ENCODE data around the gene C1orf198. TPM values are rescaled to one million over a fixed set of nuclear protein-coding genes. Genes with fewer than 3 reads are reported as not detected.

The C1orf198 gene
- total and polyA plus RNA-seq, 2 of the 8 experiments (the other 6 are each of a cell fraction or from before 2014, with no cell fraction given): 30.6 to 45.0 TPM

DNA sequence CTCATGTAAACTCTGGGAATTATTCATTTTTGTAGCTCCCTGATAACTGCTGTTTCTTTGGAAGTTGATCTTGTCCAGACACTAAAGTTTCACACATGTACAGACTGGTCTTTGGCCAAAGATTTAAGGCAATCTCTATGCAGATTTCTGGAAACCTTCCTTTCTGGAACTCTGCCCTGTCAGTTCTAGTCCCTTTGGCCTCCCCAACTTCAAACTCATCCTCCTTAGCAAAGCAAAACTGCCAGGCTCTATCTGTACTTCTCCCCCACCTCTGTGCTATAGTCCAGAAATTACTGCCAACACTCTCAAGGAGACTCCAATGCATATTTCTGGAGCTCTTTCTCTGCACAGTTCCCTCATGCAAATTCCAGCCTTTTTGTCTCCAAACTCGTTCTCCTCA, 36.5 kb downstream of the C1orf198 start:
- Histone ChIP-seq H3K79me1 (ENCODE audit: low read depth, low read length) (no peaks in the 10 kb centered on the region; the same call in 1 of the 2 replicates), H4K91ac (replicated peaks; ENCODE audit: insufficient read length, low read length) (no peak overlapping the region), H3K36me3 (ENCODE audit: control insufficient read depth in 2 of 4, insufficient read depth in 4 of 4, low read length in 3 of 4) (no peaks in the 10 kb centered on the region), H3K9ac (replicated peaks in 1 of 4; ENCODE audit: extremely low read depth in 1 of 4, low read depth in 3 of 4, low read length in 3 of 4) (no peak overlapping the region), H3K4ac (replicated peaks; ENCODE audit: insufficient read length, low read depth, low read length) (no peak overlapping the region), H3K18ac (ENCODE audit: extremely low read depth, low read length) (no peak overlapping the region), H3K4me1 (replicated peaks in 1 of 4; ENCODE audit: control insufficient read depth in 3 of 4, insufficient read depth in 4 of 4, low read length in 3 of 4) (0 out of 7 replicates have a peak, but pooled peaks cover 0 to 2% (median 0%) of the 10 kb centered on the region in 4 experiments), H3K4me2 (ENCODE audit: insufficient read depth in 1 of 2, low read depth in 2 of 2, low read length in 2 of 2) (no peak overlapping the region), H2AFZ (ENCODE audit: low read length) (no peak overlapping the region), H3K27me3 (replicated peaks in 1 of 4; ENCODE audit: control insufficient read depth in 3 of 4, extremely low read depth in 1 of 4, insufficient read depth in 3 of 4, low read length in 3 of 4) (no peaks in the 10 kb centered on the region), H2BK5ac (ENCODE audit: low read depth, low read length) (no peak overlapping the region), H3K23ac (ENCODE audit: insufficient read length) (no peak overlapping the region), H2BK120ac (replicated peaks; ENCODE audit: low read depth, low read length) (no peak overlapping the region), H2BK12ac (ENCODE audit: low read depth, low read length) (no peak overlapping the region), H3K23me2 (ENCODE audit: low read depth, low read length) (no peaks in the 10 kb centered on the region), H2BK20ac (ENCODE audit: low read length) (no peak overlapping the region), H3K27ac (ENCODE audit: low read depth, low read length) (no peak overlapping the region), H4K20me1 (replicated peaks in 1 of 2; ENCODE audit: control insufficient read depth in 1 of 2, insufficient read depth in 2 of 2, low read length in 2 of 2) (peaks cover 0 to 2% of the 10 kb centered on the region in 2 experiments), H3K56ac (replicated peaks; ENCODE audit: insufficient read length, low read depth, low read length) (no peak overlapping the region), H4K8ac (ENCODE audit: extremely low read depth, insufficient read depth, low read length) (no peak overlapping the region), H4K5ac (ENCODE audit: insufficient read length, low read depth, low read length) (no peak overlapping the region), H3K9me3 (ENCODE audit: insufficient read depth in 2 of 2, low read depth in 1 of 2, low read length in 1 of 2) (no peaks in the 10 kb centered on the region), H3K4me3 (ENCODE audit: extremely low read depth in 1 of 4, insufficient read depth in 2 of 4, low read depth in 3 of 4, low read length in 4 of 4) (no peak overlapping the region), H3K14ac (ENCODE audit: insufficient read length) (no peak overlapping the region), H2BK15ac (ENCODE audit: low read length) (no peak overlapping the region), H2AK5ac (ENCODE audit: low read depth, low read length) (no peak overlapping the region), H3K79me2 (ENCODE audit: control insufficient read depth in 1 of 2, insufficient read depth in 2 of 2, low read length in 2 of 2) (no peaks in the 10 kb centered on the region)
- ChIA-PET CTCF (ENCODE audit: partially characterized antibody) (interaction anchor here (1.4 kb wide), 1 partner anchor 30 kb away, joined by 5 read pairs; no protein-coding TSS in a partner anchor), POLR2A (ENCODE audit: partially characterized antibody) (no interaction called here)
- TF ChIP-seq SAP30 (IDR thresholded peaks at IDR 0.05; ENCODE audit: insufficient read depth, insufficient replicate concordance, low read length) (no peak), HDAC2 (IDR thresholded peaks at IDR 0.05; ENCODE audit: borderline replicate concordance in 1 of 2, low read depth in 2 of 2, low read length in 2 of 2) (no peak), EP300 (IDR thresholded peaks at IDR 0.05; ENCODE audit: borderline replicate concordance in 1 of 2, low read depth in 2 of 2, low read length in 2 of 2) (no peak)
- TF ChIP-seq, protein P1, sequence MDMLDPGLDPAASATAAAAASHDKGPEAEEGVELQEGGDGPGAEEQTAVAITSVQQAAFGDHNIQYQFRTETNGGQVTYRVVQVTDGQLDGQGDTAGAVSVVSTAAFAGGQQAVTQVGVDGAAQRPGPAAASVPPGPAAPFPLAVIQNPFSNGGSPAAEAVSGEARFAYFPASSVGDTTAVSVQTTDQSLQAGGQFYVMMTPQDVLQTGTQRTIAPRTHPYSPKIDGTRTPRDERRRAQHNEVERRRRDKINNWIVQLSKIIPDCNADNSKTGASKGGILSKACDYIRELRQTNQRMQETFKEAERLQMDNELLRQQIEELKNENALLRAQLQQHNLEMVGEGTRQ (IDR thresholded peaks at IDR 0.05; ENCODE audit: low read length): no peak
- FAIRE-seq (no peak), DNase-seq (ENCODE audit: low read depth in 1 of 2, low spot score in 2 of 2) (no peak)
- WGBS, 2 experiments (ENCODE audit: extremely low coverage in 1 of 2, insufficient coverage in 1 of 2, insufficient read length in 1 of 2, insufficient replicate concordance in 2 of 2, low coverage in 1 of 2, low lambda C conversion rate in 2 of 2, missing lambda C conversion rate in 1 of 2): 90% methylated on average over 1 of the region's 1 CpG; no CpG with 5 or more reads in 1 of the 2 experiments
